ENCODE results near the gene LEMD3. TPM values are rescaled to one million over a fixed set of nuclear protein-coding genes. Genes with fewer than 3 reads are reported as not detected.

The LEMD3 gene
- polyA plus RNA-seq, 1 donor (not counting 4 experiments of a cell fraction or from before 2014, with no cell fraction given), result 21.8 TPM

DNA sequence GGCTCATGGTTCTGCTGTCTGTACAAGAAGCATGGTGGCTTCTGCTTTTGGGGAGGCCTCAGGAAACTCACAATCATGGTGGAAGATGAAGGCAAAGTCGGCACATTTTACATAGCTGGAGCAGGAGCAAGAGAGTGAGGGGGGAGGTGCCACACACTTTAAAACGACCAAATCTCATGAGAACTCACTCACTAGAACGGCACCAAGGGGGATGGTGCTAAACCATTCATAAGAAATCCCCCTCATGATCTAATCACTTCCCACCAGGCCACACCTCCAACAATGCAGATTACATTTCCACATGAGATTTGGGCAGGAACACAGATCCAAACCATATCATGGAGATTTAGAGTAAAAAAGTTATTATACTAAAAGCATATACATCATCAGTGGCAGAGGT, 13.6 kb upstream of the LEMD3 start:
- DNase-seq (ENCODE audit: low read depth, low spot score), result no peak
- H3K9me1 ChIP-seq (ENCODE audit: control insufficient read depth, extremely low read depth, insufficient read depth, low read length), result no peaks in the 10 kb centered on the region
- no peak overlapping the region for H3K4me3 ChIP-seq (ENCODE audit: control insufficient read depth in 2 of 3, extremely low read depth in 1 of 3, insufficient read depth in 2 of 3, low read depth in 1 of 3, low read length in 3 of 3)
- FAIRE-seq, result no peak
- H3K27me3 ChIP-seq (ENCODE audit: control insufficient read depth, extremely low read depth, insufficient read depth, low read length), result peaks cover 10% of the 10 kb centered on the region
- no peak overlapping the region for H3K4me2 ChIP-seq (ENCODE audit: control insufficient read depth, extremely low read depth, insufficient read depth, low read depth, low read length)
- no peaks in the 10 kb centered on the region for H3K36me3 ChIP-seq (ENCODE audit: control insufficient read depth in 2 of 2, extremely low read depth in 1 of 2, insufficient read depth in 2 of 2, low read length in 2 of 2)
- dilution Hi-C loops (cut with MboI; ENCODE audit: extremely low pct_ligation_motif_present, low sequenced_read_pairs), result no loop called here
- H3K9me3 ChIP-seq (ENCODE audit: control insufficient read depth, low read depth, low read length), result no peaks in the 10 kb centered on the region
- no peaks in the 10 kb centered on the region for H4K20me1 ChIP-seq (ENCODE audit: control insufficient read depth, extremely low read depth, insufficient read depth, low read length)
- H3K9ac ChIP-seq (ENCODE audit: control insufficient read depth, extremely low read depth, insufficient read depth, low read length), result no peak overlapping the region
- no peak for TF ChIP-seq EZH2 (IDR thresholded peaks at IDR 0.05; ENCODE audit: low read length)
- TF ChIP-seq, protein P1, sequence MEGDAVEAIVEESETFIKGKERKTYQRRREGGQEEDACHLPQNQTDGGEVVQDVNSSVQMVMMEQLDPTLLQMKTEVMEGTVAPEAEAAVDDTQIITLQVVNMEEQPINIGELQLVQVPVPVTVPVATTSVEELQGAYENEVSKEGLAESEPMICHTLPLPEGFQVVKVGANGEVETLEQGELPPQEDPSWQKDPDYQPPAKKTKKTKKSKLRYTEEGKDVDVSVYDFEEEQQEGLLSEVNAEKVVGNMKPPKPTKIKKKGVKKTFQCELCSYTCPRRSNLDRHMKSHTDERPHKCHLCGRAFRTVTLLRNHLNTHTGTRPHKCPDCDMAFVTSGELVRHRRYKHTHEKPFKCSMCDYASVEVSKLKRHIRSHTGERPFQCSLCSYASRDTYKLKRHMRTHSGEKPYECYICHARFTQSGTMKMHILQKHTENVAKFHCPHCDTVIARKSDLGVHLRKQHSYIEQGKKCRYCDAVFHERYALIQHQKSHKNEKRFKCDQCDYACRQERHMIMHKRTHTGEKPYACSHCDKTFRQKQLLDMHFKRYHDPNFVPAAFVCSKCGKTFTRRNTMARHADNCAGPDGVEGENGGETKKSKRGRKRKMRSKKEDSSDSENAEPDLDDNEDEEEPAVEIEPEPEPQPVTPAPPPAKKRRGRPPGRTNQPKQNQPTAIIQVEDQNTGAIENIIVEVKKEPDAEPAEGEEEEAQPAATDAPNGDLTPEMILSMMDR (optimal IDR thresholded peaks at IDR 0.05 in 1 of 3, IDR thresholded peaks at IDR 0.05 in 1 of 3, conservative IDR thresholded peaks at IDR 0.05 in 1 of 3; ENCODE audit: extremely low read depth in 1 of 3, insufficient read depth in 2 of 3, low read length in 3 of 3), result no peak
- H3K4me1 ChIP-seq (ENCODE audit: control insufficient read depth, extremely low read depth, insufficient read depth, low read length), result no peaks in the 10 kb centered on the region
- H3K79me2 ChIP-seq (ENCODE audit: control insufficient read depth, insufficient read depth, low read length), result no peaks in the 10 kb centered on the region
- H3K27ac ChIP-seq (ENCODE audit: control insufficient read depth, insufficient read depth, low read length), result no peak overlapping the region
- no peak overlapping the region for H2AFZ ChIP-seq (ENCODE audit: control insufficient read depth, low read length)

- no peaks in the 10 kb centered on the region for H3K79me2 ChIP-seq (ENCODE audit: control insufficient read depth, insufficient read depth, low read length)
- DNase-seq (ENCODE audit: low read depth, low spot score) (no peak), FAIRE-seq (no peak)
- H3K4me2 ChIP-seq (ENCODE audit: control insufficient read depth, extremely low read depth, insufficient read depth, low read depth, low read length), result no peak overlapping the region
- no peak overlapping the region for H3K27ac ChIP-seq (ENCODE audit: control insufficient read depth, insufficient read depth, low read length)
- no peak for TF ChIP-seq EZH2 (IDR thresholded peaks at IDR 0.05; ENCODE audit: low read length)
- TF ChIP-seq, protein P1 (optimal IDR thresholded peaks at IDR 0.05 in 1 of 3, IDR thresholded peaks at IDR 0.05 in 1 of 3, conservative IDR thresholded peaks at IDR 0.05 in 1 of 3; ENCODE audit: extremely low read depth in 1 of 3, insufficient read depth in 2 of 3, low read length in 3 of 3), result no peak
- dilution Hi-C loops (cut with MboI; ENCODE audit: extremely low pct_ligation_motif_present, low sequenced_read_pairs), result no loop called here
- no peaks in the 10 kb centered on the region for H3K9me3 ChIP-seq (ENCODE audit: control insufficient read depth, low read depth, low read length)
- peaks cover 10% of the 10 kb centered on the region for H3K27me3 ChIP-seq (ENCODE audit: control insufficient read depth, extremely low read depth, insufficient read depth, low read length)
- H3K4me1 ChIP-seq (ENCODE audit: control insufficient read depth, extremely low read depth, insufficient read depth, low read length), result no peaks in the 10 kb centered on the region
- no peaks in the 10 kb centered on the region for H3K36me3 ChIP-seq (ENCODE audit: control insufficient read depth in 2 of 2, extremely low read depth in 1 of 2, insufficient read depth in 2 of 2, low read length in 2 of 2)
- no peaks in the 10 kb centered on the region for H3K9me1 ChIP-seq (ENCODE audit: control insufficient read depth, extremely low read depth, insufficient read depth, low read length)
- H3K9ac ChIP-seq (ENCODE audit: control insufficient read depth, extremely low read depth, insufficient read depth, low read length), result no peak overlapping the region
- no peaks in the 10 kb centered on the region for H4K20me1 ChIP-seq (ENCODE audit: control insufficient read depth, extremely low read depth, insufficient read depth, low read length)
- H3K4me3 ChIP-seq (ENCODE audit: control insufficient read depth in 2 of 3, extremely low read depth in 1 of 3, insufficient read depth in 2 of 3, low read depth in 1 of 3, low read length in 3 of 3), result no peak overlapping the region
- H2AFZ ChIP-seq (ENCODE audit: control insufficient read depth, low read length), result peak overlapping the region; percentile 63
These were observed 13.0 kb upstream of the LEMD3 start for GRCh38 chr12:65156366-65156841.
